HT-29 (cell line): ENCODE results near the gene HCAR3. TPM values are rescaled to one million over a fixed set of nuclear protein-coding genes. Genes with fewer than 3 reads are reported as not detected.
"Not testable (repeated sequence)": the region's sequence is repeated elsewhere in the genome, so short reads cannot be mapped to it uniquely, and the experiment has no call there.

ENCODE experiments used
- DNase-seq: peaks from one replicate; pipeline ENCODE4 v3.0.0-alpha.2; 2015; ENCODE audit warnings: low spot score
- total RNA-seq: library from RNA; depleted of rRNA; stranded (reverse); fragments of >200 nt; shearing (Covaris generic); gene quantifications from 2 replicates; pipeline ENCODE4 v1.2.3, GENCODE V29; 2014; rRNA removed

Gene HCAR3
- total RNA-seq, result 0.73 and 1.3 TPM in 2 replicates

GRCh38 chr12:122716658-122717057, at the start of gene HCAR3:
TSS of gene HCAR3 (minus strand) at chr12:122716811. CDS start at chr12:122716737, 74 bp downstream.
- not testable (repeated sequence) for DNase-seq

- DNase-seq, result no peak
These were observed 41.0 kb upstream of the HCAR3 start for GRCh38 chr12:122757568-122757967.

DNA sequence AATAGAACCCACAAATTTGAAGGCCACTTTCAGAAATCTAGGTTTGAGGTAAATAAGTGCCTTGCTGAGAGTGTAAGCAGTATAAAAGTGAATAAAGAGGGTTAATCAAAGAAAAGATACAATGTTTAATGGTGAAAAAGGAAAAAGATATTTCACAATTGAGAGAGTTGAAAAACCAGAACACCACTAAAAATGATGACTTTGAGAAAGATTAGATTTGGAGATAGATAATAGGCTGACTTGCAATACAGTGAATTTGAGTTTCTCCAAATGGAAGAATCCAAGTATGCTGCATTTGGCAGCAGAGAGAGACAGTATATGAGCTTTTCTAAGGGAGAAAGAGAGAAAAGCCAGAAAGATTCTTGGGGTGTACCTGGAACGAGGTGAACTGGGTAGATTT, 38.2 kb upstream of the HCAR3 start:
- no peak for DNase-seq

DNA sequence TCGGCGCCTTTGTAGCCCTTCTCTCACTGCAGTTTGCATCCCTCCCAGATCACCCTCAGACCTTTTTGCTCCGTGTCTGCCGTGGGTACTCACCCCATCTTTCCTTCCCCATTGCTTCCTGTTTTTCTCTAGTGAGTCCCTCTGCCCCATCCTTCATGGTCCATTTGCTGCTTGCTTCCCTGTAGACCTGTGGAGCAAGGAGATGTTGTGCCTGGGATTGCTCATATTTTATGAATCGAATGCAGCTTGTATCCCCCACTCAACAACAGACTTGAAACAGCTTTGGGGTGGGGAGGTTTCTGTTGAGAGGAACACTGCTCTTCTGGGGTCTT, 36.7 kb upstream of the HCAR3 start:
- no peak for DNase-seq

DNA sequence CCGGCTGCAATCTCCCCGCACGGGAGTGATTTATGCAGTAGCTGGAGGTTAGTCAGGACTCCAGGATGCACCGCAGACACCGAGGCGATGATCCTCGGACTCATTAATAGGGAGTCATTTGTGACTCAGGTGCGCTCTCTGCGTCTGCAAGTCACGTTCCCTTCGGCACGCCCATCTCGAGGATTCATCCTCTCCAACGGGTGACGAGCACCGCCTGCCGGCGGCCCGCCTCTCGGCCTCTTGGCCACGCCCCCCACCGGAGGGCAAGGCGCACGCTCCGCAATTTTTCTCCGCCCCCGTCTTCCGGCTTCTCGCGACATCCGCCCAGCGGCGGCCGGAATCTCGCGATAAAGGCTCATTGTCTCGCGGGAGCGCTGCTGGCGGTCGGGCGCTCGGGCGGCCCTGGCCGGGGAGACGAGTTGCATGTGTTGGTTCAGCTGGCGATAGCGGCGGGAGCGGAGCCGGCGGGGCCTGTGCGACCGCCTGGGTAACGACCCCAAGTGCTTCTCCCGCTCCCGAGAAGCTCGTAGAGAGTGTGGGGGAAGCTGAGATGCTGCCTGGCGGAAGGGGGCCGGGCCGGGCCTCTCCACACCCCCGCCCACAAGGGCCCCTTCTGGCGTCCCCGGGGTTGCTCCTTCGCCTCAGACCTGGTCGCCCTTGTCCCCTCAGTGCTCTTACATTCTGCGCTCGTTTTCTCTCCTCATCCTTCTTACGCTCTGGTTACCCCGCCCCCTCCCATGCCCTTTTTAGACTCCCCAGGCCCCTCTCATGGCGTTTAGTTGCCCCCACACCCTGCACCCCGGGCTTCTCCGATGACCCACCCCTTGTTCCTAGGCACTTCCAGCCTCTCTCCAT, 36.1 kb upstream of the HCAR3 start, which contains the start of gene DENR:
DENR (plus strand) TSS at position 361 of the 855 bp plus-strand sequence. CDS start 878 bp downstream, outside the sequence.
- DNase-seq, result peak; percentile 98

DNA sequence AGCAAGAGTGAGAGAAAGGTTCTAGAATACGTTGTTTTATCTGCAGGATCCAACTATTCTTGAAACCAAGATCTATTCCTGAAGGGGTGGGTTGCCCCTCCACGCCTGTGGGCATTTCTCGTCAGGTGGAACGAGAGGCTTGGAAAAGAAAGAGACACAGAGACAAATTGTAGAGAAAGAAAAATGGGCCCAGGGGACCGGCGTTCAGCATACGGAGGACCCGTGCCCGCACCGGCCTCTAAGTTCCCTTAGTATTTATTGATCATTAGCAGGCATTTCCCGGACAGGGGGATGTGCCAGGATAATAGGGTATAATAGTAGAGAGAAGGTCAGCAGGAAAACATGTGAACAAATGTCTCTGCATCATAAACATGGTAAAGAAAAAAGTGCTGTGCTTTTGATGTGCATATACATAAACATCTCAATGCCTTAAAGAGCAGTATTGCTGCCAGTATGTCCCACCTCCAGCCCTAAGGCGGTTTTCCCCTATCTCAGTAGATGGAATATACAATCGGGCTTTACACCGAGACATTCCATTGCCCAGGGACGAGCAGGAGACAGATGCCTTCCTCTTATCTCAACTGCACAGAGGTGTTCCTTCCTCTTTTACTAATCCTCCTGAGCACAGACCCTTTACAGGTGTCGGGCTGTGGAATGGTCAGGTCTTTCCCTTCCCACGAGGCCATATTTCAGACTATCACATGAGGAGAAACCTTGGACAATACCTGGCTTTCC, 34.3 kb upstream of the HCAR3 start:
- not testable (repeated sequence) for DNase-seq

DNA sequence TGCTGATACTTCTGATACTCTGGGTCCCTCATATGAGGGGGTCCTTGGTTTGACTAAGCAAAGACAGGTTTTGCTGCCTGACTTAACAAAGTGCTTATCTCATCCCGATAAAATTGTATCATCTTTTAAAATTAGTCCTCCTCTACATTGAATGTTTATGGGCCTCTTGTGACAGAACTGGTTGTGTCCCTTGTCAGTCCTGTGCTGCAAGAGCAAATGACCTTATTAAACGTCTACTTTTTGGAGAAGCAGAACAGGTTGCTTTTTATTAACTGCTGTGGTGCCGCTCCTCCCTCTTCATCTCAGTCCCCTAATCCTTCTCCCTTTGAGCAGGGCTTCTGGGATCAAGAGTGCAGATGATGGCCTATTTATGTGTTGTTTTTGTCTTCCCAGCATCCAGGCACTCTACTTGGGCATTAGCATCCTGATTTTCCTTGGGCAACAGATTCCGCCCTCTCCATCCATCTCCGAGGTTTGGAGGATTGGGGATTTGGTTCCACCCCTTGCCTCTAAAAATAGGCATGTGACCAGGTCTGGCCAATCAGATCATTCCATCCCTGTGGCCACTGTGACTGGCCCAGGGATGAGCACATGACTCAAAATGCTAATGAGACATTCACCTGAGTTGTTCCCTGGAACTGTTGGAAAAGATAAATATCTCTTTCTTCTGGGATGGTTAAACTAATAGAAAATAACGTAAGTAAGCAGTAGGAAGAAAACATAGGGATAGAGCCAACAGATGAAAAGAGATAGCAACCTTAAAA, 33.1 kb upstream of the HCAR3 start:
- no peak for DNase-seq

- no peak for DNase-seq
These were observed 30.9 kb upstream of the HCAR3 start for GRCh38 chr12:122747224-122748135.

GRCh38 chr12:122743895-122744525, 27.4 kb upstream of the HCAR3 start:
- no peak for DNase-seq

DNA sequence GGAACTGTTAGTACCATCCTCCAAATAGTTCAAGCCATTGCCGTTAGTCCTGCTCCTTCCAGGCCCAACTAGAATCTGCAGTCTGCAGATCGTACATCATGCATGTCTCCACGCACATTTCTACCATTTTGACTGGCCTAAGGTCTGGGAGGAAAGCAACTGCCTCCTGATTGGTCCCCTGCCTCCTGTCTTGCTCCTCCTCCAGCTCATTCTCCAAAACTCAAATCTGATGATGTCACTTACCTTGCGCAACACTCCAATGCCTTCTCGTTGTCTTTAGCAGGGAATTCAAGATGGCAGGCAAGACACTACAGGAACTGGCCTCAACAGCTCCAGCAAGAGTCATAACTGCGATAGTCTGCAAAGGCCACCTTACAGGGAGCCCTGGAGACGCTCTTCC, 23.7 kb upstream of the HCAR3 start:
- no peak for DNase-seq

GRCh38 chr12:122738571-122738970, 22.0 kb upstream of the HCAR3 start:
- DNase-seq, result peak; percentile 27

DNA sequence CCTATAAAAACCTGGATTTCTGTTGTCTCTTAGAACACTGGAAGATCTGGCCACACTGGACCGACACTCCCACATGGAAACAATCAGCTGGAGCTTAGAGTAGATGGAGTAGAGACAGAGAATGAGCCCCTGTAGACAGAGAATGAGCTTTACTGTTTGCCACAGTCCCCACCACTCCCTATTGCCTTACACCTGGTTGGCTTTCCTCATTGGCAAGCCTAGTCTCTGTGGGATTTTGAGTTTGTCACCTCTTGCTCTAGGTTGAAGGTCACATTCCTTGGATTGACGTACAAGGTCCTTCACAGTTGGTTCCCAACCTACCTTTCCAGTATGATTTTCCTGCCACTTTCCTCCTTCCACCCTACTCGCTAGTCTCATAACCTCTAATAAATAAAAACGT, 16.0 kb upstream of the HCAR3 start:
- DNase-seq, result no peak

DNA sequence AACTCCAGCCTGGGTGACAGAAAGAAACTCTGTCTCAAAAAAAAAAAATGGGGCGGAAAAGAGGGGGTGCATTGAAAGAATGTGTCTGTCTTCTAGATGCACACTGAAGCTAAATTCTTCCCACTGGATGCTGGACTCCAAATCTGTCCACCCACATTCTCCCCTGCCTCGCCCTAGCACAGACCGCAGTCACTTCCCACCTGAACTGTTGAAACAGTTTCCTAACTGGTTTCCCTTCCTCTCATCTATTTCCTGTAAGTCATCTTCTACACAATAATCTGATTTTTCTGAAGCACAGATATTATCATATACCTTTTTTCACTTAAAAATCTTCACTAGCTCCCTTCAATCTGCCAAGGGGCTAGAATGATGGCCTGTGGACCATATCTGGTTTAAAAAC, 15.6 kb upstream of the HCAR3 start:
- no peak for DNase-seq

- peak; percentile 88 for DNase-seq
These were observed 13.8 kb upstream of the HCAR3 start, which contains the start of gene HCAR1 for GRCh38 chr12:122730215-122731014. TSS of gene HCAR1 (minus strand) at chr12:122730844. CDS start at chr12:122730339, 505 bp downstream.

GRCh38 chr12:122729583-122730214, 13.1 kb upstream of the HCAR3 start:
- DNase-seq, result peak; percentile 38

- peak; percentile 89 for DNase-seq
These were observed 9.5 kb upstream of the HCAR3 start for GRCh38 chr12:122726080-122726558.

DNA sequence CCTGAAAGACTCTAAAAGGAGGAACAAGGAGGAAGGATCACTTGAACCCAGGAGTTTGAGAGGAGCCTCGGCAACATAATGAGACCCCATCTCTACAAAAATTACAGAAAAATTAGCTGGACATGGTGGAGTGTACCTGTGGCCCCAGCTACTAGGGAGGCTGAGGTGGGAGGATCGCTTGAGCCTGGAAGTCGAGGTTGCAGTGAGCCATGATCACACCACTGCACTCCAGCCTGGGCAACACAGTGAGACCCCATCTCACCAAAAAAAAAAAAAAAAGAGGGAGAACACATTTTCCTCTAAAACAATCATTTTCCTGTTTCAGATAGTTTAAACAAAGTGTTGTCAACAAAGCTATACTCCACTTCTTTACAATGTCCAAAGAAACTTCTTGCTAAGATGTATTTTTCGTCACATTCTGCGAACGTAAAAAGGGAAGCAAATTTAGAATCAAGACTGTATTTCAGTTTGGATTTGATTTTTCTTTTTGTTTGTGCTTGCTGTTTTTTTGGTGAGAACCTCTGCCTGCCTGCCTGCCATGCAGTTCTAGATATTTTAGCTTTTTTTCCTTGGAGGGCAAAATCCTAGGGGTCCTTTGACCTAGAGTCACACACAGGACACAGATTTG, 9.0 kb upstream of the HCAR3 start:
- no peak for DNase-seq

GRCh38 chr12:122724641-122725243, 8.1 kb upstream of the HCAR3 start:
- no peak for DNase-seq
